Spleen (tissue), 7 donors: ENCODE measurements around the gene STRN4.

Experiments
- POLR2A ChIP-seq, 3 donors: fragments of 450-650 bp; IDR thresholded peaks; one replicate each; pipeline ENCODE4 v1.5.1; 2017; ENCODE audit warnings: antibody characterized with exemption in 3 of 3, mild to moderate bottlenecking in 1 of 3
- TF ChIP-seq, protein P1 (sequence below), 11 experiments: fragments of 200-600 bp in 7 of 11; fragments of 450-650 bp in 4 of 11; sonication (generic) in 4 of 11; IDR thresholded peaks in 8 of 11; conservative IDR thresholded peaks in 3 of 11; 1 replicate in 7 of 11; 2 replicates in 4 of 11; pipeline versions ENCODE4 v1.4.0 to v1.8.0; 2016 to 2021; ENCODE audit warnings: antibody characterized with exemption in 11 of 11, inconsistent platforms in 4 of 11, mild to moderate bottlenecking in 1 of 11
- donor health status: DM: no; HTN: no; CAD: no; lungs with moderate emphysema.
- donor health status: DM: no; HTN: no; CAD: no.
- donor health status: DM: no; HTN: no; CAD: no.

DNA sequence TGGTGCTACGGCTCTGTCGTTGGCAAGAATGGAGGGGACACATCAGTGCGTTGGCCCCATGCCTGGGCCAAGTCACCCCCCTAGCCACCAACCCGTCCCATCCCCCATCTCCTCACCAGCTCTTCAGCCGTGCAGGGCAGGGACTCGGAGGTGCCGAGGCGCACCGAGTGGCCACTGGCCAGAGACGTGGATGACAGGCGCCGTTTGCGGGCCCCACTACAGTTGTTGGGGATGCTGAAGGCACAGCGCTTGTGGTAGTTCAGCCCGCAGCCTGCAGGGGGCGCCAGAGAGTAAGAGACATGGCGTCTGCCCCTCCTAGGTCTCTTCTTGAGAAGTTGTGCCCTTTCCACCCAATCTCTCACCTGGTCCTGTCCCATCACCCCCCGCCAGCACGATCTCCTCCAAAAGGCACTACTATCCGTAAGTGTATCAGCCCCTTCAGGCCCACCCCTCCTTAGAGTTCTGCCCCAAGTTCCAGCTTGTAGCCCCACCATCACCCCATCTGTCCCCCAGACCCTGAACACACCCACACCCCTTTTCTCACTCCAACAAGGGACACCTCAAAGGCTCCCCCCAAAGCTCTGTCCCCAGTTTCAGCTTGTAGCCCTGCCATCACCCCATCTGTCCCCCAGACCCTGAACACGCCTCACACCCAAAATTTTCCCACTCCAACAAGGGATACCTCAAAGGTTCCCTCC is 41.7 kb downstream of the STRN4 start:
- TF ChIP-seq POLR2A (IDR thresholded peaks at IDR 0.05) = no peak
- TF ChIP-seq, protein P1, sequence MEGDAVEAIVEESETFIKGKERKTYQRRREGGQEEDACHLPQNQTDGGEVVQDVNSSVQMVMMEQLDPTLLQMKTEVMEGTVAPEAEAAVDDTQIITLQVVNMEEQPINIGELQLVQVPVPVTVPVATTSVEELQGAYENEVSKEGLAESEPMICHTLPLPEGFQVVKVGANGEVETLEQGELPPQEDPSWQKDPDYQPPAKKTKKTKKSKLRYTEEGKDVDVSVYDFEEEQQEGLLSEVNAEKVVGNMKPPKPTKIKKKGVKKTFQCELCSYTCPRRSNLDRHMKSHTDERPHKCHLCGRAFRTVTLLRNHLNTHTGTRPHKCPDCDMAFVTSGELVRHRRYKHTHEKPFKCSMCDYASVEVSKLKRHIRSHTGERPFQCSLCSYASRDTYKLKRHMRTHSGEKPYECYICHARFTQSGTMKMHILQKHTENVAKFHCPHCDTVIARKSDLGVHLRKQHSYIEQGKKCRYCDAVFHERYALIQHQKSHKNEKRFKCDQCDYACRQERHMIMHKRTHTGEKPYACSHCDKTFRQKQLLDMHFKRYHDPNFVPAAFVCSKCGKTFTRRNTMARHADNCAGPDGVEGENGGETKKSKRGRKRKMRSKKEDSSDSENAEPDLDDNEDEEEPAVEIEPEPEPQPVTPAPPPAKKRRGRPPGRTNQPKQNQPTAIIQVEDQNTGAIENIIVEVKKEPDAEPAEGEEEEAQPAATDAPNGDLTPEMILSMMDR (IDR thresholded peaks at IDR 0.05 in 8 of 11, conservative IDR thresholded peaks at IDR 0.05 in 3 of 11) = peak; percentile 89 to 99 (median 96)
